Stimulated activated CD4-positive, alpha-beta T cell treated with anti-CD3 and anti-CD28 coated beads, TNF-alpha, amount 100 ng/mL, for 1 hour (primary cell): Measurements from ENCODE around the gene SORBS2.
"Not testable (repeated sequence)": the region's sequence is repeated elsewhere in the genome, so short reads cannot be mapped to it uniquely, and the experiment has no call there.

ENCODE experiments used
- DNase-seq, 3 donors: peaks; one replicate each; pipeline ENCODE4 v3.0.0-alpha.2; 2020; ENCODE audit warnings: low read depth in 3 of 3, low spot score in 1 of 3

The SORBS2 gene

DNA sequence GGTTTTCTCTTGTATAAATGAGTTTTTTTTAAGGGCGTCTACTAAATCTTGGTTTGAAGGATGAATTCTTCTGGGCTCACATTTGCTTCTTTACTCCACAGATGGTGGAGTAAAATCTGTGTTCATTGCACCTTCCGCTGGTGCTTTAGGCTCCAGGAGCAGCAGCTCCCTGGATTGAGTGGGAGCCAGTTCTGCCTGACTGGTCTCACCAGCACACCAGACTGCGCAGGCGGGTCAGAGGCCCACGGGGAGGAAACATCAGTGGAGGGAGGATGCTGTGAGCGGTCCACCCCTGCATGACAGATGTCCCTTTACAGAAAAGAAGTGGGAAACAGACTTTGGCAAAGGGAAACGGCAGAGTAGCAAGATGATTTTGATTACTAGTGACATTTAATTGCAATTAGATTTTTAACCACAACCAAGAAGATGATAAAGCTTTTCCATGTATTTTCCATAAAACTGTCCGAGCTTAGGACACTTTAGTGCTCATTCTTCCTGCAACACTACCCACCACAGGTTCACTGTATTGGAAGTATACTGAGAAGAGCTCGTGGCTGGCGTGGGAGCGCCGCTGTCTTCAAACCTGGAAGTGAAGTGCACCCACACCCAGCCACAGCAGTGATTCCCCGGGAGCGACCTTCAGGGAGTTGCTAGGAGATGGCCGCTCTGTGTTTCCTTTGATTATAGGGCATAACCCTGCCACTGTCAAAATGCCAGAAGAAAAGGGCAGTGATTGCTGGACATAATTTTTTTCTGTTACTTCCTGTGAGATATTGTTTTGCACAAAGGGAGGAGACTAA is 95.2 kb downstream of the SORBS2 start:
- no peak for DNase-seq

DNA sequence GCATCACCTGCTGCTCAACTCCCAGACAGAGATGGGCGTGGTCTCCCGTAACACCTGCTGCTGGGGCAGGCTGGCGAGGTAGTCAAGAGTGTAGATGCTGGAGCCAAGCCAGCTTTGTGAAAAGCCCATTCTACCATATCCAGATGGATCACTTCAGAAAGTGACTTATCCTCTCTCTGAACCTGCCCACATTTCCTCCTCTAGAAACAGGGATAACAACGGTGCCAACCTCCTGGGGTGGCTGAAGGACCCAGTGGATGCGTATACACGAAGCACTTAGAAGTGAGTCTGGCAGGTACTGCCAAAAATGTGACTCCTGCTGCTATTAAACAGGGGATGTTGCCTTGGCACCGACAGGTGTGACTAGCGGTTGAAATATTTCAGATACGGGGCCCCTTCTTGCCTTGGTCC is 95.8 kb downstream of the SORBS2 start:
- DNase-seq = no peak

DNA sequence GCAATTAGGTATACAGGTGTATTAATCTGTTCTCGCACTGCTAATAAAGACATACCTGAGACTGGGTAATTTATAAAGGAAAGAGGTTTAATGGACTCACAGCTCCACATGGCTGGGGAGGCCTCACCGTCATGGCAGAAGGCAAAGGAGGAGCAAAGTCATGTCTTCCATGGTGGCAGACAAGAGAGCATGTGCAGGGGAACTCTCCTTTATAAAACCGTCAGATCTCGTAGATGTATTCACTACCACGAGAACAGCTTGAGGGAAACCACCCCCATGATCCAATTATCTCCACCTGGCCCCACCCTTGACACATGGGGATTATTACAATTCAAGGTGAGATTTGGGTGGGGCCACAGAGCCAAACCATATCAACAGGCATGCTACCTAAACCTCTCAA is 97.5 kb downstream of the SORBS2 start:
- not testable (repeated sequence) for DNase-seq

DNA sequence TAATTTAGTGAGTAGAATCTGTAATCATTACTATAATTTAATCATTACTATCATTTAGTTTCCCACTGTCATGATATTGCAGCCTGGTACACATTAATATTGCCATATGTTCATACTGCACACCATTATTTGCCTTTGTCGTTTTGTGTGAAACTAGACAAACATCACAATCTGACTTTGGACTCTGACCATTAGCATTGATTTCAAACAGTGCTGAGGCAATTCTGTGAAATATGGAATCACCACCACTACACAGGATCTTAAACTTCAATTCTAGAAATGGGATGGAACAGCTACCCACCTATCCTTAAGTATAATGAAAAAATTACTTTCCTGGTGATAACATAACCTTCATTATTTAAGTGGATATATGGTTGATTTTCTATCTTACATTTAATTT is 98.3 kb downstream of the SORBS2 start:
- DNase-seq = no peak

DNA sequence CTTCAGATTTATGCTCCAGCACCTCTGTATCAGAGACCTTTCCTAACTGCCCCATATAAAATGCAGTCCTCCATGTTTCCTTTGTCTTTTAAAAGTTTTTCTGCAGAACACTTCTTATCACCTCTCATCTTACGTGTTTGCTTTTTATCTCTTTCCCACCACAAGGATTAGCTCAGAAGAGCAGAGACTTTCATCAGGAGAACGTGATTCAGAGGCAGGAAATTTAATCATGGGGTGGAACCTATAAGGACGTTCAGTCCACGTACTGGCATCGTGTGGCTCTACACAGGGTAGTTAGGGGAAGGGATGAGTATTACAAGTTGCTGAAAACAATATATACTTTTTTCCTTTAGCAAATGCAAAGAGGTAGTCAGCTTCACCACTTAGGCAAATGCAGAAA is 98.7 kb downstream of the SORBS2 start:
- no peak for DNase-seq

DNA sequence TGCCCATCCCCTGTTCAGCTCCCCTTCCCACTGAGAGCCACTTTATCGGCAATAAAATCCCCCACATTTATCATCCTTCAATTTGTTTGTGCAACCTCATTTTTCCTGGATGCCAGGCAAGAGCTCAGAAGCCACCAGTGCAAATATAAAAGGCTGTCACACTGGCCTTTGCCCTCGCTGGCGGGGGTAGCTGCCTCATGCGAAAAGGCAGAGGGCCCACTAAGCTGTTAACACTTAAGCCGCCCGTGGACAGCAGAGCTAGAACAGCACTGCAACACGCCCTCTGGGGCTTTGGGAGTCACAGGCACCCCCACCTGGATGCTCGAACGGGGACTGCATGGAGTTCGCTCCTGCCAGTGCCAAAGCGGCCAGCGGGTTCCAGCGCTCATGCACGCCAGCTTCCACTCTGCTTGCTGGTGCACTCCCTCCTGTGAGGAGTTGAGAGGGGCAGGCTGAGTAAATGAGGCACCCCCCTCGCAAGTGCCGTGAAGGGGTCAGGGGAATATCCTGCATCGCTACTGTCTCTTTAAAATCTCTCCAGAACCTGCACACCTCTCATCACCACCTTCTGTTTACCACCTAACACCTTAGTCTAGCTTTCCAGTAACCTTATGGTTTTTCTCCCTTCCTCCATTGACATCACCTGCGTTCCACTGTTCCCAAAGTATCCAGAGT is 99.5 kb downstream of the SORBS2 start:
- no peak for DNase-seq

DNA sequence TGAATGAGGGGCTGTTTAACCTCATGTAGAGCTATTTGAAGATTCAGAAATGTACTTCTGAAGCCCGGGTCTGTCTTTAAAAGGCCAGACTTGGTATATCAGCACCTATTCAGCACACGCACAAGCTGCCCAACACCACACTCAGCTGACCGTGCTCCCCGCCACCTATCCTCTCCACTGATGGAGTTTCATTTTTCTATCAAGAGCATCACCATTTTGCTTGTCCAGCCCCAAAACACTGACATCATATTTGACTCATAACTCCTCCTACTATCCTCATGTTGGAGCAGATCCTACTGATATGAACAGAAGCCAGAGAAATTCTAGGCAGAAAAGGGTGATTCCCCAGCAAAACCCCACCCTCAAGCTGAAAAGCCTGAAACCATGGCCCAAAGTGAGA is 100.3 kb downstream of the SORBS2 start:
- DNase-seq = no peak

DNA sequence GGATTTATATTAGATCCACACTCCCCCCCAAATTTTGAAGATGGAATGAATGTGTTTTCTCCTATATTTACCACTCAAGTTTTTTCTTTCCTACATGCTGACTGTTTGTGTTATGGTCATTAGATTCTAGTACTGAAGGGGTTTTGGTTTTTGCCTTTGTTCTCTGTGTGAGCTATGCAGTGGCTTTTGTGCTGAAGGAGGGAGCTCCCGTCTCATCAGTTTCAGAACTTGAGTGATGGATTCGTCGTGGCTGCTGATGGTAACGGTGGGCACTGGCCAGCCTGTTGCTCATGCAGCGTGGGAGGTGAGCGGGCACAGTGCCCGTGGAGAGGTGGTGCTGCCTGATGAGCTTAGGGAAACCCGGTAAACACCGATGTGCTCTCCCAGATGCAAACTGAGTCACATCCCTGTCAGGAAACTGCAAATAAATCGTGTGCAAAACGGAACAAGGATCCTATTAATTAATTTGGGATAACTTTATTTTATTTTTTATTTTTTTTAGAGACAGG is 101.5 kb downstream of the SORBS2 start:
- no peak for DNase-seq

DNA sequence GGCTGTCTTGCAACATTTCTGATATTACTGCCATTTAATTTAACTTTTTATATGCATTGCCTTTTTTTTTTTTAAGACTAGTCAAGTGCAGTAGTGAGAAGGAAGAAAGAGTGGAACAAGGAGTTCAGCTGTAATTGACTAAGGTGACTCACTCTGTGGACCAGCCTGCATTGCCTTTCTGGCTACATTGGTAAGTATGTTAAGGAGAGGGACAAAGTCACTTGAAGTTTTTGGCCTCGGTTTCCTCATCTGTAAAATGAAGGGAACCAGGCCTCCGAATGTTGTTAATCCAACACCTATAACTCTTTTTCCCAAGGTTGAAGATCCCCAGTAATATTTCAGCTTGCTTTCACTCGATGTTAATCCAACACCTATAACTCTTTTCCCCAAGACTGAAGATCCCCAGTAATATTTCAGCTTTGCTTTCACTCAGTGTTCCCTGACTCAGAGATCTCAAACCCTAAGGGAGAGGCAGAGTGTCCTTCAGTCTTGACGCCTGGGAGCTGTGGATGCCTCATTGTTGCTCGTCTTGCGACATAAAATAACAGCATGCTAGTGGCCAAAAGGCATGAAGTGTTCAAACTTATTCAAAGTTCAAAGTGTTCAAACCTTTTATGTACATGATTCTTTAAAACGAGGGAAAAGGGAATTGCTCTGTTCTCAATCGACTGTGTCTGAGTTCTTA is 102.0 kb downstream of the SORBS2 start:
- DNase-seq = no peak

DNA sequence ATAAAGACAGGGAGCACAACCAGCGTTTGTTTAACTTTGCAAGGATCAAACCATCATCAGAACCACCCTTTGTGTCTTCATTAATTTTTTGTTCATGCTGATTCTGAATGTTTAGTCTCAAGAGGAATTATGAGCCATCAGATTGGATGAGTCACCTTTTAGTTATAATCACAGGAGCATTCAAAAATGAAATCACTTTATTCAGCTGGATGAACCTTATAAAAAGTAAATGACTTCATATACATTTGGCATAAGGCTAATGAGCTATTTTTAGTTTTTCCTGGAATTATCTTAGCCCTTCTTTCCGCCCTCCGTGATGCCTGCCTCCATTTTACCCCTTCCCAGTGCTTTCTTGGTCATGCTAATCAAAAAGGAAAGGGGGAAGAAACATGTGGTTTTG is 103.6 kb downstream of the SORBS2 start:
- DNase-seq = no peak

DNA sequence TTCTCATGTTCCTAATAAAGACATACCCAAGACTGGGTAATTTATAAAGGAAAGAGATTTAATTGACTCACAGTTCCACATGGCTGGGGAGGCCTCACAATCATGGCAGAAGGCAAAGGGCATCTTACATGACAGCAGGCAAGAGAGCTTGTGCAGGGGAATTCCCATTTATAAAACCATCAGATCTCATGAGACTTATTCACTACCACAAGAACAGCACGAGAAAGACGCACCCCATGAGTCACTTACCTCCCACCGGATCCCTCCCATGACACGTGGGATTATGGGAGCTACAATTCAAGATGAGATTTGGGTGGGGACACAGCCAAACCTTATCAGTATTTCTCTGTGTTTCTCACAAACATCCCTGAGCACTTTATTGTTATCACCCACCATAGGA is 104.4 kb downstream of the SORBS2 start:
- DNase-seq = not testable (repeated sequence)

DNA sequence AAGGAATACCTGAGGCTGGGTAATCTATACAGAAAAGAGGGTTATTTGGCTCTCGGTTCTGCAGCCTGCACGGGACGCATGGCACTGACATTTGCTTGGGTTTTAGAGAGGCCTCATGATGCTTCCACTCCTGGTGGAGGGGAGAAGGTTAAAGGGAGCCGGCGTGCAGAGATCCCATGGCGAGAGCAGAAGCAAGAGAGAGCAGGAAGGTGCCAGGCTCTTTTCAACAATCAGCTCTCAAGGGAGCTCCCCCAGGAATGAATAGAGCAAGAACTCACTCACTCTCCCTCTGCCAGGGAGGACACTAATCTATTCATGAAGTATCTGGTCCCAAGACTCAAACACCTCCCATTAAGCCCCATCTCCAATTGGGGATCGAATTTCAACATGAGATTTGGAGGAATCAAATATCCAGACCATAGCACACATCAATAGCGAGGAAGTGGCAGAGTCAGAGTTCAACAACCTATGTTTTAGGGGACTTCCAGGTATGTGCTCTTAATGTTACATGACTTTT is 109.8 kb downstream of the SORBS2 start:
- DNase-seq = no peak

DNA sequence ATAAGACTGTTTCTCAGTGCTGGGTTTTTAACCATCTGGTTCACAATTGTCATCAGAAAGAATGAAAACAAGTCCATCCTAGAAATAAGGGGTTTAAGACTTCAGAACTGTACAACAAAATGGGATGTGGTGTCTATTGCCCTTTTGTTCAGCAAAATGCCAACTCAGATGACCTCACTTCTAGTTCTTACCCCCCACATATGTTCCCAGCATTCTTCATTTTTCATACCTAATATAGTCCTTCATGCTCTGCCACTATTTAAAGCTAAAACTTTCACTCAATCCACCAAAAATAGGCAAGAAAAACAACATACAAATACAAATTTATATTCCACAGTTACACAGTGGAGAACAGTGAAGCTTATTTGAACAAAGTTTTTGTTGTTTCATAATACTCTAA is 111.4 kb downstream of the SORBS2 start:
- DNase-seq = no peak

DNA sequence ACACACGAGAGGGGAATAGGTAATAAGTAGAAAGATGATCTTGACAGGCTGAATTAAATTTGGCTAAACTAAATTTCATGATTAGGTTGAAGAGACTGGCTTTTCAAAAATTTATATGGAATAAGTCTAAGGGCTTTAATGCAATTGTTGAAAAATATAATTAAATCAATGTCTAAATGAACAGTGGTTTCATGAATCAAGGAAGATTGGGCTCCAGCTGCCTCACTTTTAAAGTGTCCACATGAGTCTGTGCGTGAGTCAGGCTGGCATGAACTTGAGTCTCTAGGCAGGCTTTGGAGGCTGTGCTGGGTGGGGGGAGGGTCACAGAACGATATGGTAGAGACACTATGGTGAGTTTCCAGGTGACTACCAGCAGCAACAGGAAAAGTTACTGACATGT is 111.9 kb downstream of the SORBS2 start:
- no peak for DNase-seq

DNA sequence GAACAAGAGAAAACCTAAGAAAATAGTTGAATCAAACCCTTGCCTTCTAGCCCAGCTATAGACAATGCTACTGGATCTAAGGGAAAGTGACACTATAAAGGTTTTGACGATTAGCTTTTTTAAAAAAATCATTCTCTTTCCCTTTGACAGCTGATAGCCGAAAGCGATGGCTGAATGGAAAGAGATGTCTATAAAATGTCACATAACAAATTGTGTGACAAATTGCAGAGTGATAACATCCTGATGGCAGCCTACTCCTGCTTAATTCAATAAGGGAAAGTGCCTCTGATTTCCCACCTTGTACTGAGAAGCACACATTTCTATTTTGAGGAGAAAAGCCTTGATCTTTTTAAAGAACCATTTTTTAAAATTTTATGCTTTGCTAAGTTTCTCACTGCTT is 114.5 kb downstream of the SORBS2 start:
- DNase-seq = no peak

DNA sequence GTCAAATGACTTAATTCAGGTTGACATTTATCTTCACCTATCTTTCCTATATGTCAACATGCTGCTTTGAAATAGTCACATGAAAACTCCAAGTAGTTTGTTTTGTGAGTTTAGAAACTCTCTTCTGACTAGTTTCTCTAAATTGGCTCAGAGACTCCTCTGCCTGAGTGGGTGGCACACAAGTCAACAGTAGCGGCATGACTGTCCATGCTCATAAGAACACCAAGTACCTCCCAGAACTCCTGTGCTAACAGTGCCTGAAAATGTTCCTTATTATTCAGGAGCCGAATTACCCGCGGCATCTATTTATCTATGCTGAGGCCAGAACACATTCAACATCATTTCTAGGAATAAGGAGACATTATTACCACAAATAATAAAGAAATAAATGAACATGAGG is 116.3 kb downstream of the SORBS2 start:
- no peak for DNase-seq

DNA sequence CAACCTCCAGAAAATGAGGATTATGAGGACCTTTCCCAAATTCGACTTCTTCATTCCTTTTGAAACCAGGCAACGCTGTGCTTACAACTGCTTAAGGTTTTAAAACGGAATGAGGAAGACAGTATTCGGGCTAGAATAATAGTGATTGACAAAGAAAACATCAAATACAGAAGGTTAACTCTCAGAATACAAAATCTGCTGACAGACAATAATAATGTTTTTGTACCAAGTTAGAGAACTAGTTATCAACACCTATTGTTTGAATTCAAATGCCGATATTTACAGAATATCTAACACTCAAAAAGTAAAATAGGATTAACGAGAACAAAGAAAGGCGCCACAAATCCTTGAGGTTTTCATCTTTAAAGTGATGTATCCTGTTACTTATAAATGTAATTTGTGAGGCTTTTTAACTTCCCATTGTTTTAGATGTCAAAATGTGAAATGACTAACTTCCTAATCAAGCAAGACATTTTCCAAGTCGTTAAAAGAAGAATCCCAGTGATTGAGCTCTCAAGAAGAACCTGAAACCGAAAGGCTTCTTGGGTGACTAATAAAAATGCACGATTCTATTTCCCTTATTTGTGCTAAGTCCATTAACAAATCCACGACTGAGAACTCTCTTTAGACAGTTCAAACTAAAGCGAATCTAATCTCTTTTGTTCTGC is 118.3 kb downstream of the SORBS2 start:
- no peak for DNase-seq

DNA sequence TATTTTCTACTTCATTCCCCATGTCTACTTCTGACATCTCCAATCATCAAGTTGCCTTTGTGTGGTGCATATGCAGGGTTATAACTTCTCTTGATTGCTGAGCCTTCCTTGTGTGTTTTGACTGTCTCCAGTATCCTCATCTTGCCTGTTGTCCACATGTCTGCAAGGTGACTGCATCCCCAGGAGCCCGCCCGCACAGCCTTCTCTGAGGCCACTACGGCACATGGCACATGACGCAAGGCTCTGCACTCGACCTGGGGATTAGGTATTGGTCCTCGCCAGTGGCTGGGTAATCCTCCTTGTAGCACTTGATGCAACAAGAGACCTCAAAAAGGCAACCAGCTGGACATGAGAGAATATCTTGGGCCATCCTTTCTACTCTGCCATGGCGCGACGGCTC is 122.6 kb downstream of the SORBS2 start:
- DNase-seq = no peak

DNA sequence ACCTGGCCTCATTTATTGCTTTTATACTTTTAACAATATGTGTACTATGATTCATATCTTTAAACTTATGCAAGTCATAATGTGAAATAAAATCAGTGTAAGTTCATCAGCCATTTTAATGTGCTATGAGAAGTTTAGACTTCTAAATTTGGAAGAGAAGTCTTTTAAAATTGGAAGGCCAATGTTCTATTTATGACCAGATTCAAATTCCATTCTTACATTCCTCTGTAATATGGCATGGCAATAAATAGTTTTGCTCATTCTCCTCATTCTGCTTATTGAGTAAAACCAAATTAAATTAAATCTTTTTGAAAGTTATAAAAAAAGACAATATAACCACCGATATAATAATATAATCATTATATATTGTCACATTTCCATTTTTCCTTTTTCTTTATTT is 126.2 kb downstream of the SORBS2 start:
- no peak for DNase-seq

DNA sequence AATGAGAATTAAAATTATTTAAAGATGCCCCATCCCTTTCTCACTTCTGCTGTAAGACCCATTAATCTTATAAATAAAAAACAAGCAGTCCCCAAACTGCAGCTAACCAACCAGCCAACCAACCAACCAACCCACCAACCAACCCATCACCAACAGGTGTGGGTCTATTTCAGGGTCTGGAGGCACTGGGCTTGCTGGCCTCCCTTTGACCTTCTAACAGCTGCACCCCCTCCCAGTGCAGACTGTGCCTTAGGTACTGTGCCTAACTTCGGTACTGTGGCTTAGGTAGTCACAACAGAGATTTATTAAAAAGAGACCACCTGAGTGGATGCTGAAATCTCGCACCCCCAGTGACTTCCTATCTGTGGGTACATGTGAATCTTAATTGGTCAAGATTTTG is 128.1 kb downstream of the SORBS2 start:
- no peak for DNase-seq

DNA sequence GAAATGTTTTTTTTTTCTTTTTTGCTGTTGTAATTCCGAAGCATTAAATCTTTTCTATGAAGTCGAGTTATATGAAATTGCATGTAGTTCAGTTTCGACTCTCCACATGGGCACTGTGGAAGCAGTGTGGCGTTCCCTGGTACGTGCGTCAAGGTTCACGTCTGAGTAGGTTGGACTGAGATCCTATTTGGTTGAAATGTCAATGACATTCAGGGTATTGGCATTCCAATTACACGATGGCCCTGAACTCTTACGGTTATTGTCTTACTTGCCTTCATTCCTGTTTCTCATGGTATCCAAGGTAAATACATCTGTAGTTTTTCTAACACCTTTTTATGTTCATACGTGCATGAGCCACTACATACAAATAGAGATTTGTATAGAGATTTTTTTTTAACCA is 128.8 kb downstream of the SORBS2 start:
- no peak for DNase-seq
